ENCODE measurements around the gene WFDC9.
"Not testable (repeated sequence)": the region's sequence is repeated elsewhere in the genome, so short reads cannot be mapped to it uniquely, and the experiment has no call there.

The WFDC9 gene

DNA sequence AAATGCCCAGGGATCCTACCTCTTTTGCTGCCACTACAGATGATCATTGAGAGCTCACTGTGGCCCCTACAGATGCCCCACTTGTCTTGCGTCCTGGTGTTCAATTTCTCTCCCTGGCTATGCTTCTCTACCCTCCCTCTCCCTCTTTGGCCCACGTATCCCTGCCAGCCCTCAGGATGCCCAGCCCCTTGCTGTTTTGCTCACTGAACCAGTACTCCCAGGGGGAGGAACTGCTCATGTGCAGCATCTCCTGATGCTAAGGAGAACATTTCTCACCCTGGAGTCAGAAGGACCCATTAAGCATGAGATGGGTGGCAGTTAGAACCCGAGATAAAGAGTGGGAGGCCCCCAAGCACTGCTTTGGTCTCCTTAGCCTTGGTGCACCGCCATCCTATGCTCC, at the start of gene WFDC9:
Gene WFDC9 (minus strand): TSS at position 101 of the 400 bp plus-strand sequence. CDS start 21,103 bp downstream, outside the sequence.
- in situ Hi-C loops (cut with MboI; ENCODE audit: low sequenced_read_pairs) = no loop called here

DNA sequence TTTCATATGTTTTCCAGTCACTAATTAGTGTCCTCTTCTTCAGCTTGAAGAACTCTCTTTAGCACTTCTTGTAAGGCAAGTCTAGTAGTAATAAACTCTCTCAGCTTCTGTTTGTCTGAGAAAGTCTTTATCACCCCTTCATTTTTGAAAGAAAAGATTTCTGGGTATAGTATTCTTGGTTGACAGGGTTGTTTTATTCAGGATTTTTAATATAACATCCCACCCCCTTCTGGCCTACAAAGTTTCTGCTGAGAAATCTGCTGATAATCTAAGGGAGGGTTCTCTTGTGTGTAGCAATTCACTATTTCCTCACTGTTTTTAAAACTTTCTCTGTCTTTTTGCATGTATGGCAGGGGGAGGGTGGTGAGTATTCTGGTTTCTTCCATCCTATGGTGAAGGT, 48.6 kb upstream of the WFDC9 start:
- in situ Hi-C loops (cut with MboI; ENCODE audit: low sequenced_read_pairs) = no loop called here

DNA sequence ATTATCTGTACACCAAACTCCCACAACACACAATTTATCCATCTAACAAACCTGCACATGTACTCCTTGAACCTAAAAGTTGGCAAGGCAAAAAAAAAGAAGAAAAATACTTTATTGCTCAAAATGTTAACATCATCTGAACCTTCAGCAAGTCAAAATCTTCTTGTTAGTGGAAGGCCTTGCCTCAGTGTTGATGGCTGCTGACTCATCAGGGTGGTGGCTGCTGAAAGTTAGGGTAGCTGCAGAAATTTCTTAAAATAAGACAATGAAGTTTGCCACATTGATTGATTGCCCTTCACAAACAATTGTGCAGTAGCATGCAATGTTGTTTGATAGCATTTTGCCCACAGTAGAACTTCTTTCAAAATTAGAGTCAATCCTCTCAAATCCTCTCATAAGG, 41.7 kb upstream of the WFDC9 start:
- in situ Hi-C loops (cut with MboI; ENCODE audit: low sequenced_read_pairs) = no loop called here

DNA sequence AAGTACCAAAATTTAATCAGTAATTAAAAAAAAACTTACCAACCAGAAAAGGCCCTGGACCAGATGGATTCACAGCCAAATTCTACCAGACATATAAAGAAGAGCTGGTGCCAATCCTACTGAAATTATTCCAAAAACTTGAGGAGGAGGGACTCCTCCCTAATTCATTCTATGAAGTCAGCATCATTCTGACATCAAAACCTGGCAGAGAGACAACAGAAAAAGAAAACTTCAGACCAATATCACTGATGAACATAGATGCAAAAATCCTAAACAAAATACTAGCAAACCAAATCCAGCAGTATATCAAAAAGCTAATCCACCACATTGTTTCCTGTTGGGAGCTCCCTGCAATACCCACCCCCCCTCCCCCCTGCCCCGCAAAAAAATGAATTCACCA, 39.1 kb upstream of the WFDC9 start, which contains the start of gene WFDC11:
Gene WFDC11 (minus strand): TSS at position 101 of the 400 bp plus-strand sequence. CDS start 19,639 bp downstream, outside the sequence.
- in situ Hi-C loops (cut with MboI; ENCODE audit: low sequenced_read_pairs) = no loop called here

DNA sequence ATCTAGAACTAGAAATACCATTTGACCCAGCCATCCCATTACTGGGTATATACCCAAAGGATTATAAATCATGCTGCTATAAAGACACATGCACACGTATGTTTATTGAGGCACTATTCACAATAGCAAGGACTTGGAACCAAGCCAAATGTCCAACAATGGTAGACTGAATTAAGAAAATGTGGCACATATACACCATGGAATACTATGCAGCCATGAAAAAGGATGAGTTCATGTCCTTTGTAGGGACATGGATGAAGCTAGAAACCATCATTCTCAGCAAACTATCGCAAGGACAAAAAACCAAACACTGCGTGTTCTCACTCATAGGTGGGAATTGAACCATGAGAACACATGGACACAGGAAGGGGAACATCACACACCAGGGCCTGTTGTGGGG, 26.0 kb upstream of the WFDC9 start:
- in situ Hi-C loops (cut with MboI; ENCODE audit: low sequenced_read_pairs) = not testable (repeated sequence)

DNA sequence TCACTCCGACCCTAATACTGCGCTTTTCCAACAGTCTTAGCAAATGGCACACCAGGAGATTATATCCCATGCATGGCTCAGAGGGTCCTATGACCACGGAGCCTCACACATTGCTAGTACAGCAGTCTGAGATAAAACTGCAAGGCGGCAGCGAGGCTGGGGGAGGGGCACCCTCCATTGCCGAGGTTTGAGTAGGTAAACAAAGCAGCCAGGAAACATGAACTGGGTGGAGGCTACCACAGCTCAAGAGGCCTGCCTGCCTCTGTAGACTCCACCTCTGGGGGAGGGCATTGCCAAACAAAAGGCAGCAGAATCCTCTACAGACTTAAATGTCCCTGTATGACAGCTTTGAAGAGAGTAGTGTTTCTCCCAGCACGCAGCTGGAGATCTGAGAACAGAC, 20.6 kb upstream of the WFDC9 start:
- in situ Hi-C loops (cut with MboI; ENCODE audit: low sequenced_read_pairs) = not testable (repeated sequence)

DNA sequence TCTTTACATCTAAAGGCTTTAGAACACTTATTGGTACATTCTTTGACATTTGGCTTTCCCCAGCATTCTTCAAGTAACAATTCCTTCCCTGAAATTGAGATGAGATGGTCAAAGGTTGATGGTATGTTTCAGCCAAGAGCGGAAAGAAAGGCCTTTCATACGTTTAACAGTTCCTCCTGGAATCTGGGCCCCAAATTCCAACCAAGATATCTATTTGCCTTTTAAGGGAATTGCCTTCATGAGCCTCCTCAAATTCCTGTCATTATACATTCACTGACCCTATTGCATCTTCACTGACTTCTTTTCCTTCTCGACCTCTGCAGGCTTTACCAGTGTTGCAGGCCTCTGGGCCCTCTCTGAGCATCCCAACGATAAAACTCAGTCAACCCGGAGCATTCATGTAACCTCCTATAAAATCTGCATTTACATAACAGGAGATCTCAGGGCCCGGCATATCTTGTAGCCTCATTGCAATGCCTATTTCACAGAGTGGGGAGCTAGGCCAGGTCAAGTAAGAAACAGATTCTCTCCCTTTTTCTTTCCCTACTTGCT, 18.3 kb upstream of the WFDC9 start:
- in situ Hi-C loops (cut with MboI; ENCODE audit: low sequenced_read_pairs) = no loop called here

DNA sequence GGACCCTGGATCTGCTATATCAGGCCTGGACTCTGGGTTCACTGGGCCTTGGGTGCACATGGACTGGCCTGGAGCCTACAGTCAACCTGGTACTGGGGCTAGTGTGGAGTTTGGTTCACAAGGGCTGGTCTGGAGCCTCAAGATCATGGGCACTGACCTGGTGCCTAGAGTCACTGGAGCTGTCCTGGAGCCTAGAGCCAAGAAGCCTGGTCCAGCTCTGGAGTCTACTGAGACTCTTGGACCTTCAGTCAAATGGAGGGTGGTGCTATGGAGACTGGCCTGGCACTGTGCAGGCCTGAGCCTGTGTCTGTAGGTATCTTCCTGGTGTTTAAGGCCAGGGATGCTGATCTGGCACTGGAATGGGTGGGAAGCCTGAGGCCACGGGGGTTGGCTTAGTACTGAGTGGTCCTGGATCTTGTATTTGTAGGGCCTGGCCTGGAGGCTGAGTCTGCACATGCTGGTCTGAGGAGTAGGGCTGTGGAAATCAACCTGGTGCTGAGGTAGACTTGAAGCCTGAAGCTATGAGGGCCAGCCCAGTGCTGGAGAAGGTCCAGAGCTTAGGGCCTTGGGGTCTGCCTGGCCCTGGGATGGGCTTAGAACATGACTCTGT, 16.5 kb upstream of the WFDC9 start:
- in situ Hi-C loops (cut with MboI; ENCODE audit: low sequenced_read_pairs) = no loop called here

DNA sequence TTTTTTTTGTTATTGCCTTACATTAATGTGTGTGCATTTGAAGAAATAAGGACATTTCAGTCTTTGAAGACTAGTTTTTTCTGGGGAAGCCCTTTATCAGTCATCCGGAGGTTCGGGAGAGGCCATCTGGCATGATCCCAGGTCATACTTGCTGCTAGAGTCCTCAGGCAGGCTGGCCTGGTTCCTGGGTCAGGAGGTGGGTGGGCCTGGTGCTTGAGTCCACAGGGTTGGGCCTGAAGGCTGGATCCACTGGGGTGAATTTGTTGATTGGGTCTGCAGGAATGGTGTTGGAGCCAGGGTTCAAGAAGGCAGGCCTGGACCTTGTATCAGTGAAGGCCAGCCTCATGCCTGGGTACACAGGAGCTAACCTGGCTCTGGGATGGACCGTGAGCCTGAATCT, 15.8 kb upstream of the WFDC9 start:
- in situ Hi-C loops (cut with MboI; ENCODE audit: low sequenced_read_pairs) = no loop called here

DNA sequence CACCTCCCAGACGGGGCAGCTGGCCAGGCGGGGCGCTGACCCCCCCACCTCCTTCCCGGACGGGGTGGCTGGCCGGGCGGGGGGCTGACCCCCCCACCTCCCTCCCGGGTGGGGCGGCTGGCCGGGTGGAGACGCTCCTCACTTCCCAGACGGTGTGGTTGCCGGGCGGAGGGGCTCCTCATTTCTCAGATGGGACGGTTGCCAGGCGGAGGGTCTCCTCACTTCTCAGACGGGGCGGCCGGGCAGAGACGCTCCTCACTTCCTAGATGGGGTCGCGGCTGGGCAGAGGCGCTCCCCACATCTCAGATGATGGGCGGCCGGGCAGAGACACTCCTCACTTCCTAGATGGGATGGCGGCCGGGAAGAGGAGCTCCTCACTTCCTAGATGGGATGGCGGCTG, 14.8 kb upstream of the WFDC9 start:
- in situ Hi-C loops (cut with MboI; ENCODE audit: low sequenced_read_pairs) = not testable (repeated sequence)

DNA sequence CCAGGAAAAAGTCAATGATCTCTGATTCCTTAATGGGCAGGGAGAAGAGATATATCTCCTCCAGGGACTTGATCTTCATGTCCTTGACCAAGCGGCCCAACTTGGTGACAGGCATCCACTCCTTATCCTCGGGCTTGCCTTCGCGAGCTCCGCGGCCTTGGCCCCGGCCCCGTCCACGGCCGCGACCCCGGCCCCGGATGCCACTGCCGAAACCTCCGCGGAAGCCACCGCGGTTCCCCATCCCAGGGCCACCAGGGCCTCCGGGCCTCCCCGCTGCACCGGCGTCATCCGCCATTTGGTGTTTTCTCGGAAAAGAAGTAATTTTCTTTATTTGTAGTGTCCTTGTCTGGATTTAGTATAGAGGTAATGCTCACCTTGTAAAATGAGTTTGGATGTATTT, 10.0 kb upstream of the WFDC9 start:
- in situ Hi-C loops (cut with MboI; ENCODE audit: low sequenced_read_pairs) = not testable (repeated sequence)

DNA sequence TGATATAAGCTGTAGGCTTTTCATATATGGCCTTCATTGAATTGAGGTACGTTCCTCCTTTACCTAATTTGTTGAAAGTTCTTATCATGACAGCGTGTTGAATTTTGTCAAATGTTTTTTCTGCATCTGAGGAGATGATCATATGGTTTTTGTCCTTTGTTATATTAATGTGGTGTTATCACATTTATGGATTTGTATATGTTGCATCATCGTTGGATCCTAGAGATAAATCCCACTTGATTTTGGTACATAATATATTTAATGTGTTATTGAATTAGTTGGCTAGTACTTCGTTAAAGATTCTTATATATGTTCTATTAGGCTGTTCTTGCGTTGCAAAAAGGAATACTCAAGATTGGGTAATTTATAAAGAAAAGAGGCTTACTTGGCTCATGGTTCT, 8.6 kb upstream of the WFDC9 start:
- in situ Hi-C loops (cut with MboI; ENCODE audit: low sequenced_read_pairs) = no loop called here

DNA sequence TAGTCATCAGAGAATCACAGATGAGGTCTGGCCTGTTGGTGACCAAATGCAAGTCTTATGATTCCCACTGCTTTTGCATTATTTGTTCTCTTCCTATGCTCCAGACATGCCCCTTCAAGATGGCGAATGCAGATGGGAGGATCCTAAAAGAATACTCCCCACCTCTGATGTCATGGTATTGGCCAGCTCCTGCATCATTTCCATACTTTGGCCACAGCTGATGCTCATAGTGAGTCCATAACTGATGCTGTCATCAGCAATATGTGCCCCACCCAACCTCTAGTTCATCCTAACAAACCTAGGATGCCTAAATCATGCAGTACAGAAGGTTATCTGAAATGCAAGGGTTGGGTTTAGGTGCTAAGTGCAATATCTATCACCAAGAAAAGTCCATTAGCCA, 5.4 kb upstream of the WFDC9 start:
- in situ Hi-C loops (cut with MboI; ENCODE audit: low sequenced_read_pairs) = no loop called here

DNA sequence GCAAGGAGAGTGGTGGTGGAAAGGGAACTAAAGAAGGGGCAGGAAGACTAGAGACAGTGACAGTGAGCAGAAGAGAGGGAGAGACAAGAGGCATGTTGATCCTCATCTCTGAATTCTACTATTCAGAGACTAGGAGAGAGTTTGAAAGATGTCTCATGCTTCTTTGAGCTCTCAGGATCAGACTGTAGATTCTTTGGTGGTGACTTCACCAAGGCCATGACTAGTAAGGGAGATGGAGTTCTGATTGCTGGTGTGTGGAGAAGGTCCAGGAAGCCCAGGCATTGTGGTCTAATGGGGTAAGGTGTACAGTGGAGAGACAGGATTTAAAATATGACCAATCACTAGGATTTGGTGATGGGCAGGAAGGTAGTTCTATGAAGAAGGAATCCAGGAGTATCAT, 713 bp downstream of the WFDC9 start:
- in situ Hi-C loops (cut with MboI; ENCODE audit: low sequenced_read_pairs) = no loop called here

DNA sequence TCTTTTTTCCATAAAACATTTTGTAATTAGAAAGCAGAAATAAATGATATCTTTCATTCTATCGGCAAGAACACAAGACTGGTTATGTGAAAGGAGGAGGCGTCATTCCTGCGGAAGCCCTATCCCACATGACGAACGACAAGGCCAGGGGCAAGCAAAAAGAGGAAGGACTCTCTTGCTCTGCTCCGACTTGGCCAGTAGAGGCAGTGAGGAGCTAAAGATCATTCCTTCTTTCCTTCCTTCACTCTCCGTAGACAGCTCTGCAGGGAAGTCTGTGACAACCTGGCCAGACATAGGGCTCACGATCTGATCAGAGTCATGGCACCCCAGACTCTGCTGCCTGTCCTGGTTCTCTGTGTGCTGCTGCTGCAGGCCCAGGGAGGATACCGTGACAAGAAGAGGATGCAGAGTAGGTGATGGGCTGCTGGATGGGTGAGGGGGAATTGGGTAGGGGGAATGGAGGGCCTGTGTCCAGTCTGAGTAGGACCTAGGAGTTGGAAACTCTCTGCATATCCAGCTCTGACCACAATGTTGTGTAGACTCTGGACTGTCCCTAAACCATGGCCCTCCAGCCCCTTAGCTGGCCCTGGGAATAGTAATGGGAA, 1.5 kb downstream of the WFDC9 start, which contains the start of gene WFDC10A:
Gene WFDC10A (plus strand): TSS at position 244 of the 605 bp plus-strand sequence. CDS start 75 bp downstream, at position 319.
- in situ Hi-C loops (cut with MboI; ENCODE audit: low sequenced_read_pairs) = no loop called here

DNA sequence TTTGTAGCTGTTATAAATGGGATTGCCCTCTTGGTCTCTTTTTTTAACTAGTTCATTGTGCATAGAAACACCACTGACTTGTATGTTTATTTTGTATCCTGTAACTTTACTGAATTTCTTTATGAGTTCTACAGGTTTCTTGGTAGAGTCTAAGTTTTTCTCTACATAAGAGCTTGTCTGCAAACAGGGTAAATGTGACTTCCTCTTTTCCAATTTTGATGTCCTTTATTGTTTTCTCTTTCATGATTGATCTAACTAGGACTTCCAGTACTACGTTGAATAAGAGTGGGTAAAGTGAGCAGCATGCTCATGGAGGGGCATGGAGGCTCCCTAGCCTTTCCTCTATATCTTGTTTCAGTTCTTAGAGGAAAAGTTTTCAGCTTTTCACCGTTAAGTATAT, 4.5 kb downstream of the WFDC9 start:
- in situ Hi-C loops (cut with MboI; ENCODE audit: low sequenced_read_pairs) = no loop called here

DNA sequence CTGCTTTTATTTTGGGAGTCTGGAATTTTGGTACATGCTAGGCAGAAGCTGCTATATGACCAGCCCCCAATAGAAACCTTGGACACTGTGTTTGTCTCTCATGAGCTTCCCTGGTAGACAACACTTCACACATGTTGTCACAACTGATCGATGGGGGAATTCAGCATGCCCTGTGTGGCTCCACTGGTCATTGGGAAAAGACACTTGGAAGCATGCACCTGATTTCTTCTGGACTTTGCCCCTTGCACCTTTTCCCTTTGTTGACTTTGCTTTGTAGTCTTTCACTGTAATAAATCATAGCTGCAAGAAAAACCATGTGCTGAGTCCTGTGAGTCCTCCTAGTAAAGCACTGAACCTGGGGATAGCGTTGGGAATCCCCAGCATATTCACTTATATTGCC, 9.5 kb downstream of the WFDC9 start:
- in situ Hi-C loops (cut with MboI; ENCODE audit: low sequenced_read_pairs) = no loop called here

DNA sequence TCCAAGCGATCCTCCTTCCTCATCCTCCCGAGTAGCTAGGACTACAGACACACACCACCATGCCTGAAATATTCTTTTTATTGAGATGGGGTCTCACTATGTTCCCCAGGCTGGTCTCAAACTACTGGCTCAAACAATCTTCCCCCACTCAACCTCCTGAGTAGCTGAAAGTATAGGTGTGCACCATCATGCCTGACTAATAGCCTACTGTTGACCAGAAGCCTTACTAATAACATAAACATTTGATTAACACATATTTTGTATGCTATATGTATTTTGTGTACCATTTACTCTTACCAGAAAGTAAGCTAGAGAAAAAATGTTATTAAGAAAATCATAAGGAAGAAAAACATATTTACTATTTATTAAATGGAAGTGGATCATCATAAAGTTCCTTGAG, 13.5 kb downstream of the WFDC9 start:
- in situ Hi-C loops (cut with MboI; ENCODE audit: low sequenced_read_pairs) = no loop called here

DNA sequence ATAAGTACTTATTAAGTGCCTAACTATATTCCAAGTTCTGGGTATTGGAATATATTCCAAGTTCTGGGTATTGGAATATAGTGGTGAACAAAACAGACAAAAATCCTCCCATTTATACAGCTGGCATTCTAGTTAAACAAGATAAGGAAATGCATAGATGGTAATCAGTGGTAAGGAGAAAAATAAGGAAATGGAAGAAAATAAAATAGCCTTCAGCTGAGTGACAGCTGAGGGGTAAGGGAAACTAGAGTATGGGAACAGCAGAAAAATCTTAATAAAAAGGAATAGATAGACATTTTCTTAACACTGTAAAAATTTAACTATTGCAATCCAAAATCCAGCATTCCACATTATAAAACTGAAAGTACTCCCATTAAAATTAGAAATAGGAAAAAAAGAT, 18.8 kb downstream of the WFDC9 start:
- in situ Hi-C loops (cut with MboI; ENCODE audit: low sequenced_read_pairs) = no loop called here

DNA sequence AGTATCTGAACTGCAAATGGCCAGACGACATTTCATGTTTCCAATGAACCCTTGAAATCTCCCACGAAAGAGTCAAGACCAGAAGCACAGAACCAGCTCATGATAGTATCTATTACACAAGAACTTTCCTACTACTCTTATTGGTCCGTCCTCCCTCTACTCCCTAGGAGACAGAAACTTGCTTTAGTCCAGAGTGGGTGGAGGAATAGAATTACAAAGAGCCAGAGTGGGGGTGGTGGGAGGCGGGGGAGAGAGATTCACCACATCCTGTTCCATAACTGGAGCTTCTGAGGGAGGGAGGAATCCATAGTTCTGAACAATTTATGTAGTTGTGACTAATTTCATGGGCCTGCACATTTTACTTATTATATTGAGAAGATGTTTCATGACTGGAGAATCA, 20.0 kb downstream of the WFDC9 start:
- in situ Hi-C loops (cut with MboI; ENCODE audit: low sequenced_read_pairs) = no loop called here

DNA sequence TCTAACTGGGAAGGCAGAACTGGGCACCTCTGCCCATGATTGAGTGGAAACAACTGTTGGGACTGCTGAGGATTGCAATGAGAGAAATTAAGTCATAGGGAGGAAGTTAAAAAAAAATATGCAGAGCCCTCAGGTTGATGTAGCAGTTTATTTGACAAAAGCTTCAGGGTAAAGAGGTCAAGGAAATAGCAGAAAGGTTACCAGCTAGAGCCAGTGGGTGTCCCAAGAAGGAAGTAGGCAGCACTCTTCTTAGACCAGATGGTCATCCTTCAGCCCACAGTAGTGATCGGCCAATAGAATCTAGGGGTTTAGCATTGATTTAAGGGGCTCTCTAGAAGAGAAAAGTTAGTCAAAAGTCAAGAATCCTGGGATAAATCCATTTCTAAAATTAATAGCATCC, 23.3 kb downstream of the WFDC9 start:
- in situ Hi-C loops (cut with MboI; ENCODE audit: low sequenced_read_pairs) = no loop called here

DNA sequence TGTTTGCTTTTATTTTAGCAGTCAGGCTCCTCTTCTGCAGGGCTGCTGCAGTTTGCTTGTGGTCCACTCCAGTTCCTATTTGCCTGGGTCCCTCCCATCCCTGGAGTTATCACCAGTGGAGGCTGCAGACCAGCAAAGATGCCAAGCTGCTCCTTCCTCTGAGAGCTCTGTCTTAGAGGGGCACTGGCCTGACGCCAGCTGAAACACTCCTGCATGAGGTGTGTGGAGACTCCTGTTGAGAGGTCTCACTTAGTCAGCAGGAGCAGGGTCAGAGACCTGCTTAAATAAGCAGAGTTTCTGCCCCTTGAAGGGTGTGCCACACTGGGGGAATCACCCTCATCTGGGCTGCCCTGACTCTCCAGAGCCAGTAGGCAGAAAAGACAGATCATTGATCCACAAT, 35.8 kb downstream of the WFDC9 start:
- in situ Hi-C loops (cut with MboI; ENCODE audit: low sequenced_read_pairs) = no loop called here

Measured in hTERT RPE-1 (cell line).